HG03196 (cell line): ENCODE measurements around the gene FNBP1L.

Experiments
- ATAC-seq: cut with Tn5 transposase; IDR thresholded peaks from one replicate; pipeline ENCODE4 v1.9.1; 2021; ENCODE audit not compliant: unreplicated experiment

FNBP1L gene

DNA sequence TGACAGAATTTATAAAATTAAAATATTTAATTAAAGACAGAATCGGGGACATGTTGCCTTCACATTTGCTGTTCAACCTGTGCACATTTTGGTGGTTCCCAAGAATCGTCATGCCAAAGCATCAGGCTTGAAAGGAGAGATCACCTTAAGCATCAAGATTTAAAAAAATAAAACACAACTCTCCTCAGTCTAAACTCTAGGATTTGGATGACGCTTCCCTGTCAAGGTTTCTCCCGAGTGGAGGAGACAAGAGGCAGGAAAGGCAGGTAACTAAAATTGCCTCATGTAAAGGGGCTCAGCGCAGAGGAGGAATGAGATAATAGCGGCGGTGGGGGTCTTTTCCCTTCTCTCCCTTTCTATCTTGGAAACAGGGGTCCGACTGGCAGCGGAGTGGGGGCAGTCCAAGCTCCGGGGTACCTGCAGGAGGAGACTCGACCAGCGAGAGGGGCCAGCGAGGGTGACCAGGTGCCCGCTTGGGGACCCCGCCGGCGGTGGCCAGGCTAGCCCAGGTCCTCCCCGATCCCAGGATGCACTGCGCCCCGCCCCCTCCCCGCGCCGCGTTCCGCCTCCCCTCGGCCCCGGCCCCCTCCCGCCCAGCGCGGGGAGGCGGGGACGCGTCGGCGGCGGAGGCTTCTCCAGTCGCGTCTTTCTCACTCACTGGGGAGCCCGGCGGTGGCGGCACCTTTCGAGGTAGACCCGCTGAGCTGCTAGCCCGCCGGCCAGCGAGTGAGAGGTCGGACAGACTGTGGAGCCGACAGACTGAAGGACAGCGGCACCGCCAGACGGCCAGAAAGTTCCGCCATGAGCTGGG, at the start of gene FNBP1L:
Gene FNBP1L (plus strand): TSS at position 638 of the 811 bp plus-strand sequence. CDS start 164 bp downstream, at position 802.
- no peak for ATAC-seq

GRCh38 chr1:93399781-93400180, 48.1 kb upstream of the FNBP1L start:
- ATAC-seq: no peak

GRCh38 chr1:93408203-93408602, 39.7 kb upstream of the FNBP1L start:
- no peak for ATAC-seq

DNA sequence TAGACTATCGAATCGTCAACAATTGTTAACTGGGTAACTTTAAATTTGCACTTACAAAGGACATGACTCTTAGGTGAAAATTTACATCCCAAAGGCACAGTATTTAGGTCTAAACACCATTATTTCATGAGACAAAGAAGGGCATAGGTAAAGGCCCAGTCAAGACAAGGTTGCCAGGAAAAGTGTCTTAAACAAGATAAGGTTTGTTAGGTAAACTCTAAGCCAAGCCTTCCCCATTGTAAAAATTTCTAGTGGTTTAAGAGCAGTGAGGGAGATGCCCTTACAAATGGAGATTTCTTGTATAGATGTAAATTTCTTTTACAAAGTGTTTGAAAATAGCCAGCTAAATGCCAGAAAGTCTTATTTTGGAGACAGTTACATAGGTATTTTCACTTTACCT, 36.9 kb upstream of the FNBP1L start:
- ATAC-seq: no peak

DNA sequence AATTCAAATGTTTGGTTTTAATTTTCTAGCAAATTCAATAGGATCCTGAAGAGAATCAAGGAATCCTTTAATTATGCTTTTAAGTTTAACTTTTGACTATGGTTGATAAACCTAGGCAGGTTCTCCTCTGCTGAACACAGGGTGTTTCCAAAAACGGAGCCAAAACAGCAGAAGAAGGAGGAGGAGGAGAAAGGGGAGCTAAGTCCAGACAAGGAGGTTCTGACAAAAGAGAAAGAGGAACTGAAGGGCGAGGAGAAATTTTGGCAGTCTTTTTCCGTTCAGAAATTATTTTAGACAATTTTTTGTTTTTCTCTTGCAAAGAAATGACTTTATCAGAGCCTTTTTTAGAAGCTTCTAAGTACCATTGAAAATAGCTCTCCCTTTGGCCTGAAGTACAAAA, 33.2 kb upstream of the FNBP1L start:
- ATAC-seq: no peak

DNA sequence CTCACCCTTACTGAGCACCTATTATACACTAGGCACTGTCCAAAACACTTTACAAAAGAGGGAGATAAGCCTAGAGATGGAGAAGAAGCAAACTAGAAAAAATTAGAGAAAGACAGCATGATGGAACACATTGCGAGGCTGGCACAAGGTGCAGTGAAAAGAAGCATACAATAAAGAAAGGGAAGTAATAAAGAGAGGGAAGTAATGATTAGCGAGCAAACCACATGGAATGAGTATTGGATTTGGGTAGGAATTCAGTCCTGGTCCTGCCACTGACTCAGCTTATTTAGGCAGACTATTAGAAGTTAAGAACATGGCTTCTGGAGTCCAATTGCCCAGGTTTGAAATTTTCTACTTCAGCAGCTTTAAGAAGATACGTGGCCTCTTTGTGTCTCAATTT, 32.6 kb upstream of the FNBP1L start:
- ATAC-seq: no peak

DNA sequence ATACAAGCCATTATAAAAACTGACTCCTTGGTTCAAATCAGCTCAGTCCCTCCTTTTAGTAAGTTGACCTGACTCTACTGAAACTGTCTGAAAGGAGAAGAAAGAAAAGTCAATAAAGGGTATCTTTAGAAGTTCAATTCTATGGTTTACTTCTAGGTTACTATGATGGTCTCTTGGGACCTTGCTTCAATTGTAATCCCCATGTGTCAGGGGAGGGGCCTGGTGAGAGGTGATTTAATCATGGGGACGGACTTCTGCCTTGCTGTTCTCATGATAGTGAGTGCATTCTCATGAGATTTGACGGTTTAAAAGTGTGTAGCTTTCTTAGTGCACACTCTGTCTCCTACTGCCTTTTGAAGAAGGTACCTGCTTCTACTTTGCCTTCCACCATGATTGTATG, 31.7 kb upstream of the FNBP1L start:
- ATAC-seq: no peak

GRCh38 chr1:93419344-93419743, 28.6 kb upstream of the FNBP1L start:
- no peak for ATAC-seq

- ATAC-seq: no peak
Measured at GRCh38 chr1:93420400-93420799, 27.5 kb upstream of the FNBP1L start.

DNA sequence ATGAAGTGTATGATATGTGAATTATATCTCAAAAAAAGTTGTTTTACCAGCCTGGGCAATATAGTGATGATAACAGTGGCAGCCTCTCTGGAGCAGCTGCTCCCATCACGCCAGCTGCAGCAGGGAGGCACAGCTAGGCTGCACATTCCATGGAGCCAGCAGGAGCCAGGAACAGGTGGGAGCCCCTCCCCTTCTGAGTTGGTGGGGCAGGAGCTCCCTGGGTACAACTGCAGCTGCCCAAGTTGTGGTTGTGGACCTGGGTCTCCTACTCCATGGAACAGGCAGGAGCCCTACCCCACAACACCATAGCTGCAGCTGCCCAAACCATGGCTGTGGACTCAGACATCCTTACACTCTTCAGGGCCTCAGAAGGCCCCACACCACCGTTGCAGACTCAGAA, 21.7 kb upstream of the FNBP1L start:
- no peak for ATAC-seq

GRCh38 chr1:93427656-93428055, 20.3 kb upstream of the FNBP1L start:
- no peak for ATAC-seq

- ATAC-seq: no peak
Measured at GRCh38 chr1:93433407-93433961, 14.4 kb upstream of the FNBP1L start.

DNA sequence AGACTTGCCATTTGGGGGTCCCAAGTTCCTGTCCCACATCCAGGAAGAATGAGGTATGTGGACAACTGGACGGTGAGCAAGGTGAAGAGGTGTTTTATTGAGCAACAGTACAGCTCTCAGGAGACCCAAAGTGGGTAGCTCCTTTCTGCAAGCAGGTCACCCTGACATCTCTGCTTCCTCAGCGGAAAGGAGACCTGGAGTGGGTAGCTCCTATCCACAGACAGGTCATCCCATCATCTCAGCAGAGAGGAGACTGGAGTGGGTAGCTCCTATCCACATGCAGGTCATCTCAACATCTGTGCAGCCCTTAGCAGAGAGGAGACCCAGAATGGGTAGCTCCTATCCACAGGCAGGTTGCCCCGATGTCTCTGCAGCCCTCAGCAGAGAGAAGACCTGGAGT, 13.8 kb upstream of the FNBP1L start:
- ATAC-seq: no peak

GRCh38 chr1:93434987-93435386, 12.9 kb upstream of the FNBP1L start:
- ATAC-seq: no peak

DNA sequence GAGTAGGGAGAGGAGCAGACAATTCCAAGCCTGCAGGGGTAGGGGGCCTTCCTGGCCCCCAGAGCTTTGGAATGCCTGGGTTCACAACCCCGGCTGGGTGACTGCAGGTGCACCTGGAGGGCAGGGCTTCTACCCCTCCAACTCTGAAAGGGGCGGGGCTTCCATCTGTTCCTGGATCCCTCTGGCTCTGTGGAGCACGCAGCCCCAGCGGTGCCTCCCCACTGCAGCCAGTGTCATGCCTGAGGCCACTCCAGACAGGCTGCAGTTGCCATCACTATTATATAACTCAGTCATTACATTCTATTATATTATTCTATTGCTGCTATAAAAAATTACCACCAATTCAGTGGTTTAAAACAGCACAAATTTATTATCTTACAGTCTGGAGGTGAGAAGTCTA, 12.5 kb upstream of the FNBP1L start:
- ATAC-seq: no peak

- no peak for ATAC-seq
Measured at GRCh38 chr1:93436496-93436895, 11.4 kb upstream of the FNBP1L start.

DNA sequence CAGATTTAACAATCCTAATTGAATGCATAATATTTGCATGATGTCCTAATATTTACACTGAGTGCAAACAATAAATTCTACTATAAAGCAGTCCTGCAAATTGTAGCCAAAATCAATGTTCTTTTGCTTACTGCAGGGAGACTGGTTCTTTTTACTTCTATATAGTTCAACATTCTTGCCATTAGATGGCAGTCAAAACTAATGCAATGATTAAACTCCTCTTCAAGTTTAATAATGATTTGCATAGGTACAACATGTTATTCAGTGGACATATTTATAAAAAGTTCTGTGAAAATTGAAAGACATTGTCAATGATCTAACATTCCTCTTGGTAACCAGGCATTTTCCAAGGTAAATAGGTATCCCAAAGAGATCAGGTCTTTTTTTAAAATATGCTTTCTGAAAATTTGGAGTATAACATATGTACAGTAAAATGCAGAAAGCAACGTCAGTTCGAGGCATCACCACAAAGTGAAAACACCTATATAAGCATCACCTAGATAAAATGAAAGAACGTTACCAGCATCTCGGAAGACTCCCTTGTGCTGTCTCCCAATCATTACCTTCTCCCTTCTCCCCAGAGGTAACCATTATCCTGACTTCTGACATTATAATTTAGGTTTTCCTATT, 9.8 kb upstream of the FNBP1L start:
- ATAC-seq: no peak

- no peak for ATAC-seq
Measured at GRCh38 chr1:93438716-93439115, 9.2 kb upstream of the FNBP1L start.

DNA sequence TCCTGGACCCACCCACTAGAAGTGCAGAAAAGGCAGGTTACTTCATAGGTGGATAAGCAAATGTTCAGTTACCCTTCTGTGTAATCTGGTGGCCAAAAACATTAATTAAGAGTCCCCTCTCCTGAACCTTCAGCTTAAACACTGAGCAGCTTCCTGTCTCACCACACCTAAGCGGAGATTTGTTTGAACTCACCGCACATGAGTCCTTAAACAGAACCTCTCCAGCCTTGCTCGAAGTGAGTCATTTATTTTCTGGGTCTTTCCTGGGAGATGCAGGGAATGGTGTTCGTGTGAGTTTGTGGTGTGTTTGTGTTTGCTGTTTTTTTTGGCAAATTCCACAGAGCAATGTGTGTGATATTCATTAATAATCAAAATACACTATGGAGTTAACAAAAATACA, 7.6 kb upstream of the FNBP1L start:
- no peak for ATAC-seq

DNA sequence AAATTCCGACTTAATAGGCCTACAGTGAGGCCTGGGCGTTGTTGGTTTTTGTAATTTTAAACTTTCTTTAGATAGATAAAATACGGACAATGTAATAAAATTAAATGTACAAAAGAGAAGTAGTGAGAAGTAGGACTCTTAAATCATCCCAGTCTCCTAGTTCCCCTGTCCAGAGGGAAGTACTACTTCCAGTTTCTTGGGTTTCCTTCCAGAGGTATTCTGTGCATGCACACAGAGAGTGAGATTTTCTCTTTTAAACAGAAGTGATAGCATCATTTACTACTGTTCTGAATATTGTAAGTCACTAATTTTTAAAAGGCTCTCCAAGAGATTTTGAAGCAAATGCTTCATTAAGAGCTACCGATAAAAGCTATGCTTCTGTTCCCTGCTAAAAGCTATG, 7.2 kb upstream of the FNBP1L start:
- no peak for ATAC-seq

GRCh38 chr1:93441589-93441988, 6.3 kb upstream of the FNBP1L start:
- ATAC-seq: no peak

- ATAC-seq: no peak
Measured at GRCh38 chr1:93442008-93442666, 5.8 kb upstream of the FNBP1L start.
